GM19328 (cell line): ENCODE results near the gene TATDN3.
"Not testable (repeated sequence)": the region's sequence is repeated elsewhere in the genome, so short reads cannot be mapped to it uniquely, and the experiment has no call there.

Experiments used
- ATAC-seq: cut with Tn5 transposase; IDR thresholded peaks from one replicate; pipeline ENCODE4 v1.9.1; 2021; ENCODE audit warnings: mild to moderate bottlenecking, moderate library complexity; ENCODE audit not compliant: unreplicated experiment

Gene TATDN3

GRCh38 chr1:212827171-212827776 is 35.6 kb downstream of the TATDN3 start:
- no peak for ATAC-seq

- no peak for ATAC-seq
Observed at GRCh38 chr1:212827831-212828278, 36.2 kb downstream of the TATDN3 start.

- no peak for ATAC-seq
Observed at GRCh38 chr1:212828395-212828794, 36.7 kb downstream of the TATDN3 start.

DNA sequence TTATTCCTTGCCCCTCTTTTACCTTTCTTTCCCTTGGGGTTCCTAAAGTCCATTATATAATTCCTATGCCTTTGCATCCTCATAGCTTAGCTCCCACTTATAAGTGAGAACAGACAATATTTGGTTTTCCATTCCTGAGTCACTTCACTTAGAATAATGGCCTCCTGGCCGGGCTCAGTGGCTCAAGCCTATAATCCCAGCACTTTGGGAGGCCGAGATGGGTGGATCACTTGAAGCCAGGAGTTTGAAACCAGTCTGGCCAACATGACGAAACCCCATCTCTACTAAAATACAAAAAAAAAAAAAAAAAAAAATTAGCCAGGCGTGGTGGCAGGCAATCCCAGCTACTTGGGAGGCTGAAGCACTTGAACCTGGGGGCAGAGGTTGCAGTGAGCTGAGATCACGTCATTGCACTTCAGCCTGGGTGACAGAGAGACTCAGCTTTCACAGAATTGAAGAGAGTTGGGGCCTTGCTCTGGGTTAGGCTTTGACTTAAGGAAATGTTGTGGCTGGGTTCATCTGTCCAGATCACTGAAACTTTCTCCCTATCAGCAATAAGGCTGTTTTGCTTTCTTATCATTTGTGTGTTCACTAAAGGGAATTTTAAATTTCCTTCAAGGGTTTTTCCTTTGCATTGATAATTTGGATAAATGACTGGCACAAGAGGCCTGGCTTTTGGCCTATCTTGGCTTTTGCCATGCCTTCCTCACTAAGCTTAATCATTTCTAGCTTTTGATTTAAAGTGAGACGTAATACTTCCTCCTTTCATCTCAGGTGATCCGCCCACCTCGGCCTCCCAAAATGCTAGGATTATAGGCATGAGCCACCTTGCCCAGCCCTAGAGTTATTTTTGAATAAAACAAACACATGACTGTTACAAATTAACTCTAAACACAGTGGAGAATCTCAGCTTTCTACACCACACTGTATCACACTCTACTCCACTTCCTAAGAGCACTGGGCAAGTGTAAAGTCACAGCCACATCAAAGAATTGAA is 41.8 kb downstream of the TATDN3 start:
- peak; percentile 62 for ATAC-seq

DNA sequence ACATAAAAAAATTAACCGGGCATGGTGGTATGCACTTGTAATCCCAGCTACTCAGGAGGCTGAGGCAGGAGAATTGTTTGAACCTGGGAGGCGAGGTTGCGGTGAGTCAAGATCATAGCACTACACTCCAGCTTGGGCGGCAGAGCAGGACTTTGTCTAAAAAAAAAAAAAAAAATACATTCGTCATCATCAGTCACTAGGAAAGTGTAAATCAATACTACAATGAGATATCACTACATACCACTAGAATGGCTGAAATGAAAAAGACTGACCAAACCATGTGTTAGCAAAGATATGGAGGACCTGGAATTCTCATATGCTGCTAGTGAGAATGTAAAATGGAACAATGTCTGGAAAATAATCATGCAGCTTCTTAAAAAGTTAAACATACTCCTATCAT is 46.5 kb downstream of the TATDN3 start:
- no peak for ATAC-seq

DNA sequence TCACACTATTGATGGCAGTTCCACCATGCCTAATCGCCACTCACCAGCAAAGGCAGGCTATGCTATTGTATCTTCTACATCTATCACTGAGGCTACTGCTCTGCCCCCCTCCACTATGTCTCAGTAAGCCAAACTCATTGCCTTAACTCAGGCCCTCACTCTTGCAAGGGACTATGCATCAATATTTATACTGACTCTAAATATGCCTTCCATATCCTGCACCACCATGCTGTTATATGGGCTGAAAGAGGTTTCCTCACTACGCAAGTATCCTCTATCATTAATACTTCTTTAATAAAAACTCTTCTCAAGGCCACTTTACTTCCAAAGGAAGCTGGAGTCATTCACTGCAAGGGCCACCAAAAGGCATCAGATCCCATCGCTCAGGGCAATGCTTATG is 52.8 kb downstream of the TATDN3 start:
- ATAC-seq: not testable (repeated sequence)

DNA sequence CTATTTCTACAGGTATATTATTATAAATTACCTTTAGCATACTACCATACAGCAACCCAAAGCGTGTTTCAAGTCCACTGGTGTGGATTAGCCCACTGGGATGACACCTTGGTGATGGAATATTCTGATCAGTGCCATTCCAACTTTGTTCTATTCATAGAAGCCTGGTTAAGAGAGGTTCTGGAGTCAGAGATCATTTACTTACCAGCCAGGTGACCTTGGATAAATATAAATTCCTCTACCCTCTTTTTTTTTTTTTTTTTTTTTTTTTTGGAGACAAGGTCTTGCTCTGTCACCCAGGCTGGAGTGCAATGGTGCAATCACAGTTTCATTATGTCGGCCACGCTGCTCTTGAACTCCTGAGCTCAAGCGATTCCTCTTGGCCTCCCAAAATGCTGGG is 55.9 kb downstream of the TATDN3 start, which contains the start of gene SPATA45:
Gene SPATA45 (minus strand): TSS at position 101 of the 400 bp plus-strand sequence. CDS start 11,500 bp downstream, outside the sequence.
- ATAC-seq: no peak

GRCh38 chr1:212852105-212852688 is 60.5 kb downstream of the TATDN3 start:
- ATAC-seq: no peak

DNA sequence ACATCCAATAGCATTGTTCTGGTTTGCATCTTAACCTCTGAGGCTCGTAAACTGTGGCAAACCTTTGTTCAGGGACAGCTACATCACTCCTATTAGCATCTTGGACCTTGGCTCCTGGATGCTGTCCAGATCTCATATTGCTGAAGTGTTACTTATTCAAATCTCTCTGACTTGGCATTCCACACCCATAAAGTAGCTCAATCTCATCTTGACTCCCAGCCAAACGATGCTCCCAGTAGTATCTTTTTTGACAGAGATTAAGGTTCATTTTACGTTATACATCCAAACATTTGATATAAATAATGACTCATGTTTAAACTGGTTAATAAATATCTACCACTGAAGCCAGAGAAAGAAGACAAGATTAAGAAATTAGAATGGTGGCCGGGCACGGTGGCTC is 62.0 kb downstream of the TATDN3 start:
- ATAC-seq: no peak

GRCh38 chr1:212856755-212857154 is 65.1 kb downstream of the TATDN3 start:
- ATAC-seq: no peak

GRCh38 chr1:212857992-212858460 is 66.3 kb downstream of the TATDN3 start, which contains the start of gene FLVCR1:
Gene FLVCR1 (plus strand): TSS chr1:212858275. CDS start chr1:212858453, 178 bp downstream.
- ATAC-seq: peak; percentile 96

- ATAC-seq: peak; percentile 11
Observed at GRCh38 chr1:212858461-212859265, 67.0 kb downstream of the TATDN3 start.

GRCh38 chr1:212860713-212861581 is 69.3 kb downstream of the TATDN3 start:
- no peak for ATAC-seq

GRCh38 chr1:212862111-212862690 is 70.5 kb downstream of the TATDN3 start:
- ATAC-seq: no peak

- ATAC-seq: not testable (repeated sequence)
Observed at GRCh38 chr1:212863345-212863744, 71.7 kb downstream of the TATDN3 start.

GRCh38 chr1:212864201-212864600 is 72.5 kb downstream of the TATDN3 start:
- no peak for ATAC-seq
